Panc1 (cell line): Measurements from ENCODE around the gene GLIPR1L1. TPM values are rescaled to one million over a fixed set of nuclear protein-coding genes. Genes with fewer than 3 reads are reported as not detected.
A peak's percentile ranks its signal among the peaks of the same experiment; 100 is the strongest.

Experiments
- ATAC-seq: fragments of 200-7000 bp; cut with Tn5 transposase; 2 replicates; pipeline ENCODE4 v1.9.1; 2020; ENCODE audit warnings: mild to moderate bottlenecking, moderate library complexity
- BruUV-seq: library from RNA; stranded (reverse); fragments of 400-500 nt; replicated peaks from 2 replicates; lab custom pipeline; 2021; lab: Mats Ljungman, UMichigan
- CTCF ChIA-PET: fragments of 300-600 bp; sonication (Branson Sonifier 250); formaldehyde crosslinking; loops from one replicate; lab custom pipeline; 2022; ENCODE audit warnings: antibody characterized with exemption; lab: Charles Lee
- POLR2A ChIA-PET: fragments of 300-600 bp; sonication (Branson Sonifier 250); formaldehyde crosslinking; loops from one replicate; lab custom pipeline; 2022; ENCODE audit warnings: antibody characterized with exemption; lab: Charles Lee
- DNase-seq: peaks from one replicate; pipeline ENCODE4 v3.0.0-alpha.2; 2010; ENCODE audit warnings: low read depth, low spot score
- H3K27ac ChIP-seq: 2 replicates; pipeline ENCODE4 v1.5.1; 2011; ENCODE audit warnings: mild to moderate bottlenecking, low read length, inconsistent platforms
- H3K27me3 ChIP-seq: fragments of 200-500 bp; sonication (Bioruptor generic); 2 replicates; pipeline ENCODE4 v1.6.0; 2014; ENCODE audit warnings: low read length, inconsistent platforms; ENCODE audit not compliant: control insufficient read depth, insufficient read depth
- H3K36me3 ChIP-seq: fragments of 200-500 bp; sonication (Bioruptor generic); 2 replicates; pipeline ENCODE4 v1.5.1; 2014; ENCODE audit warnings: inconsistent platforms, mild to moderate bottlenecking, low read length, moderate library complexity; ENCODE audit not compliant: control insufficient read depth, insufficient read depth
- H3K4me1 ChIP-seq: 2 replicates; pipeline ENCODE4 v1.5.1; 2011; ENCODE audit warnings: inconsistent platforms, mild to moderate bottlenecking, low read length, moderate library complexity; ENCODE audit not compliant: control insufficient read depth, insufficient read depth
- H3K4me3 ChIP-seq, 2 experiments: 2 replicates each; pipeline ENCODE4 v1.5.1; 2011 to 2012; ENCODE audit warnings: low read depth in 2 of 2, low read length in 2 of 2, mild to moderate bottlenecking in 2 of 2, inconsistent platforms in 1 of 2, moderate library complexity in 1 of 2
- H3K9me3 ChIP-seq: fragments of 200-500 bp; sonication (Bioruptor generic); 2 replicates; pipeline ENCODE4 v1.5.1; 2014; ENCODE audit warnings: low read depth, mild to moderate bottlenecking, inconsistent platforms, low read length, moderate library complexity; ENCODE audit not compliant: control insufficient read depth, insufficient read depth
- CTCF ChIP-seq: fragments of 450-650 bp; IDR thresholded peaks from 2 replicates; pipeline ENCODE4 v1.5.1; 2017; ENCODE audit warnings: mild to moderate bottlenecking
- POLR2AphosphoS5 ChIP-seq: IDR thresholded peaks from 2 replicates; pipeline ENCODE4 v1.6.1; 2012; ENCODE audit warnings: mild to moderate bottlenecking, low read depth, low read length, moderate library complexity
- REST ChIP-seq, 2 experiments: IDR thresholded peaks; 2 replicates each; pipeline ENCODE4 v1.6.1; 2011 to 2012; ENCODE audit warnings: low read depth in 2 of 2, control low read depth in 1 of 2, low read length in 1 of 2, mild to moderate bottlenecking in 1 of 2, moderate library complexity in 1 of 2; ENCODE audit not compliant: insufficient read depth in 1 of 2
- SIN3A ChIP-seq: IDR thresholded peaks from 2 replicates; pipeline ENCODE4 v1.6.1; 2012; ENCODE audit warnings: low read depth, mild to moderate bottlenecking, low read length, moderate library complexity, borderline replicate concordance; ENCODE audit not compliant: insufficient read depth
- TCF7L2 ChIP-seq: IDR thresholded peaks from 2 replicates; pipeline ENCODE4 v1.6.1; 2011; ENCODE audit warnings: mild to moderate bottlenecking, low read depth, low read length, inconsistent platforms
- in situ Hi-C: cut with HindIII; loops from 2 replicates; pipeline ENCODE4 v1.10.0; 2016; ENCODE audit warnings: low sequenced_read_pairs, low pct_unique_long_range_greater_than_20kb
- intact Hi-C: fragments of 100-400 bp; cut with micrococcal nuclease; formaldehyde crosslinking; loops from one replicate; pipeline ENCODE4 v1.10.0; 2022; ENCODE audit not compliant: unreplicated experiment
- total RNA-seq: library from RNA; stranded (reverse); gene quantifications from one replicate; pipeline ENCODE4 v1.2.1, GENCODE V29; 2021; ENCODE audit not compliant: unreplicated experiment

Gene GLIPR1L1
- total RNA-seq, 1 experiment from 2014 or later, result not detected

- DNase-seq (peak; percentile 94), ATAC-seq (peak; percentile 99)
- Histone ChIP-seq H3K27me3 (no peaks in the 10 kb centered on the region), H3K4me3 (peak within 1 kb of the TSS; percentile 55 to 73), H3K9me3 (peaks cover 3% of the 10 kb centered on the region; the same call in 1 of the 2 replicates), H3K4me1 (peaks cover 20% of the 10 kb centered on the region), H3K36me3 (no peaks in the 10 kb centered on the region; the same call in 1 of the 2 replicates), H3K27ac (peak within 1 kb of the TSS; percentile 98)
- ChIA-PET CTCF (interaction anchor here (0.6 to 1.5 kb wide), 5 partner anchors 89 to 1404 kb away, joined by 4 to 12 read pairs (median 6); partner anchors contain the start of genes GLIPR1 and PHLDA1), POLR2A (interaction anchor here (0.6 to 0.8 kb wide), 5 partner anchors 62 to 353 kb away, joined by 3 to 9 read pairs (median 5); no protein-coding TSS in a partner anchor)
- TF ChIP-seq SIN3A (no peak), POLR2AphosphoS5 (peak; percentile 60; the same call in 1 of the 2 replicates), TCF7L2 (no peak), REST (IDR thresholded peaks at IDR 0.05; ENCODE audit: insufficient read depth in 1 of 2, low read depth in 2 of 2, low read length in 1 of 2) (no peak), CTCF (peak; percentile 94)
- in situ Hi-C loops (no loop called here), intact Hi-C loops (loop anchor here (5.0 kb wide), 1 partner anchor 91 kb away; the partner anchor contains the start of gene GLIPR1)
- no TSS peak for BruUV-seq
Observed at GRCh38 chr12:75390899-75391538, 56.5 kb downstream of the GLIPR1L1 start, which contains the start of gene GLIPR1L2. Gene GLIPR1L2, plus strand, starts transcription at chr12:75391089. Its CDS starts 28 bp downstream, at chr12:75391117.

GRCh38 chr12:75404231-75404630 is 69.8 kb downstream of the GLIPR1L1 start:
- ChIA-PET POLR2A (no interaction called here), CTCF (no interaction called here)
- Histone ChIP-seq H3K4me1 (no peaks in the 10 kb centered on the region), H3K27ac (no peak overlapping the region), H3K9me3 (no peaks in the 10 kb centered on the region; the same call in 1 of the 2 replicates), H3K4me3 (no peak overlapping the region), H3K27me3 (no peaks in the 10 kb centered on the region), H3K36me3 (no peaks in the 10 kb centered on the region)
- BruUV-seq, result no TSS peak
- DNase-seq (no peak), ATAC-seq (no peak)
- TF ChIP-seq REST (IDR thresholded peaks at IDR 0.05; ENCODE audit: insufficient read depth in 1 of 2, low read depth in 2 of 2, low read length in 1 of 2) (no peak), POLR2AphosphoS5 (no peak), CTCF (no peak), SIN3A (no peak), TCF7L2 (no peak)
- in situ Hi-C loops (no loop called here), intact Hi-C loops (no loop called here)
